Medulla oblongata (tissue), 1 donor: ENCODE results near the gene FBXO48.
"Not testable (repeated sequence)": the region's sequence is repeated elsewhere in the genome, so short reads cannot be mapped to it uniquely, and the experiment has no call there.

ENCODE experiments used
- DNase-seq: peaks from one replicate; pipeline ENCODE4 v3.0.0-alpha.2; 2015; ENCODE audit errors: extremely low spot score

The FBXO48 gene

DNA sequence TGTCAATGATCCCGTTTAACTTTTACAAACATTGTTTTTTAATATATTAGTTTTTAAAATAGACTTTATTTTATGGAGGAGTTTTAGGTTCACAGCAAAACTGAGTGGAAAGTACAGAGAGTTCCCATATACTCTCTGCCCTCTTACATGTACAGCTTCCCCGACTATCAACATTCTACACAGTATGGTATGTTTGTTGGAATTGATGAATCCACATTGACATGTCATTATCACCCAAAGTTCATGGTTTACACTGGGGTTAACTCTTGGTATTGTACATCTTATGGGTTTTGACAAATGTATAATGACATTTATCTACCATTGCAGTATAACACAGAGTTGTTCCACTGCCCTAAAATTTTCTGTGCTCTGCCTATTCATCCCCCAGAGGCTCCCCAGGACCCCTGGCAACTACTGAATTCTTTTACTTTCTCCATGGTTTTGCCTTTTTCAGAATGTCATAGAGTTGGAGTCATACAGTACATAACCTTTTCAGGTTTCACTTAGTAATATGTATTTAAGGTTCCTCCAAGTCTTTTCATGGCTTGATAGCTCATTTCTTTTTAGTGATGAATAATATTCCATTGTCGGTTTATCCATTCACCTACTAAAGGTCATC lies 5.8 kb upstream of the FBXO48 start:
- DNase-seq, result no peak

DNA sequence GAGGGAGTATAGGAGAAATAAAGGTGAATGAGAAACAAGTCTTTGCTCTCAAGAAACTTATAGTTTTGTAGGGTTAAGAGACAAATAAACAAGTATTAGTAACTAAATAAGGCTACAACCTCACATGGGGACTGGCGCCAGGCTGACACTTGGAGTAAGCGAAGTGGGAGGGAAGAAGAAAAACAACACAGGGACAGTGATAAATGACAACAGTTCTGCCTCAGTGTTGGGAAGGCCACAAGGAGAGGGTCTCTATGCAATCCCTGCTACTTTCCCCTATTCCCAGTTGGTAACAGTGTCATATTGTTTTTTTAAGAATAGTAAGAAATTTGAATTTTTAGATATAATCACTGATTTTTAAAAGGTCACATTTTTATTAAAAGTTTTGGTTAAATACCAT lies 4.3 kb upstream of the FBXO48 start:
- DNase-seq, result no peak

DNA sequence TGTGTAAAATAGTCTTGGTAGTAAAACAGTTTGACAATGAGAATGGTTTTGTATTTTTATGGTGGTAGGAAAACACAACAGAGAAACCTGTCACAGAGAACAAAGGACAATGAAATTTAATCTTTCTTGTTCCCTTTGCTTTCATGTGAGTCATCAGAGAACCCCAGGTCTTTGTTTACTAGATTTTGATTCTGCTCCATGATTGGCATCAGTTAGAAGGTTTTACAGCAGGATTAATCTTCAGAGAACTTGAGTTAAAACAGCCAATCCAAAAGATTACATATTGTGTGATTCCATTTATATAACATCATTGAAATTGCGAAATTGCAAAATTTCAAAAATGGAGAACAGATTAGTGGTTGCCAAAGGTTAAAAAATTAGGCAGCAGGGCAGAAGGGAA lies 2.8 kb upstream of the FBXO48 start:
- DNase-seq, result no peak

GRCh38 chr2:68468801-68469200 lies 1.7 kb upstream of the FBXO48 start:
- no peak for DNase-seq

DNA sequence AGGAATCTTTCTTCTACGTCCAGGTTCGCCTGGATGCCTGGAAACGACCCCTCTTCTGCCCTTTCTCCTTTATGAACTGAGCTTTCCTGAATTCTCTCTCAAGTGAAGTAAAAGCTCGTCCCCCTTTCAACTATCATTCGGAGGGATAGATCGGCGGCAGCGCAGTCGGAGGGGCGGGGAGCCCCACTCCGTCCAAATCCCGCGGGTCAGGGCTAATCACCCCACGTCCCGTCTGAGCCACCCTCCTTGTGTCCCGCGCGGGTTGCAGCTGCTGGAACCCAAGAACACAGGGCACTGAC lies 367 bp downstream of the FBXO48 start:
- DNase-seq, result no peak

- DNase-seq, result peak; percentile 26
Observed at GRCh38 chr2:68466361-68466777, 725 bp downstream of the FBXO48 start.

GRCh38 chr2:68465081-68465916 lies 1.8 kb downstream of the FBXO48 start:
- no peak for DNase-seq

DNA sequence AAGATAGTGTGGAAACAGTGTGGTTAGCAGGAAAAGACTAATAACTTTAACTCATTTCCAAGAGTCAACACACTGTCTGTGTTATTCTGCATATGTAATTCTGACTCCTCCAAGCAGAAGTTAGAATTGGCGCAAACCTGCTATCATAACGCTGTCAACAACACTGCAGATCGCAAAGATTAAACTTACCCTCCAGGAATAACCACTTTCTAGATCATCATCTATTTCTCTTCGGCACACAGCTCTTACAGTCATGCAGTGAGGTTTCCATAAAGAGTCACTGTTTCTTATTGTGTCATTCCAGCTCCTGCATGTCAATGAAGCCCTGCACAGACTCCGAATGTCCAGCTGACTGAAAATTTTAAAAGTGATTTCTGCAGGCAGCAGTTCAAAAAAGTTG lies 2.4 kb downstream of the FBXO48 start:
- no peak for DNase-seq

DNA sequence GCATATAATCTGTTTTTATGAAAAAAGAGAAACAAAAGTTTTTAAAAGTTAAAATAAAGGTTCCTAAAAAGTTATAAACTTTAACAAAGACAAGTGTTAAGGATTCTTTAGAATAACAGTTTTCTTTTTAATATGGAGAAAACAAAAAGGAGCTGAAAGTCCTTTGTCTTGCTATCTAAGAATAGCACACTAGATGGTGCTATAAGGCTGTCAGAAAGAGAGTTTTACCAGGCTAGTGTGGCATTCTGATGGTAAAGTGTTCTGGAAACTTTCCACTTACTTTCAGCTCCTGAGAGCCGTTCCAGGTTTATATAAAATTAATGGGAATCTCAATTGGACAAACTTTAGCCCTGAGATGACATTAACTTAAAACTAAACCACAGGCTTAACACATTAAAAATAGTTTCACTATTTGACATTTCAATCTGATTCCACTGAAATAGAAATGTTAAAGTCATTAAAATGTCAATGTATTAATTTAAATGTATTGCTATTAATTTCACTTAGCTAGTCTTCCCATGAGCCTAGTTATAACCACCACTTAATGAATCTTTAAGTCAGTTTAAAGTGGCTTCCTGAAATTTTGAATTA lies 3.7 kb downstream of the FBXO48 start:
- DNase-seq, result peak; percentile 77

DNA sequence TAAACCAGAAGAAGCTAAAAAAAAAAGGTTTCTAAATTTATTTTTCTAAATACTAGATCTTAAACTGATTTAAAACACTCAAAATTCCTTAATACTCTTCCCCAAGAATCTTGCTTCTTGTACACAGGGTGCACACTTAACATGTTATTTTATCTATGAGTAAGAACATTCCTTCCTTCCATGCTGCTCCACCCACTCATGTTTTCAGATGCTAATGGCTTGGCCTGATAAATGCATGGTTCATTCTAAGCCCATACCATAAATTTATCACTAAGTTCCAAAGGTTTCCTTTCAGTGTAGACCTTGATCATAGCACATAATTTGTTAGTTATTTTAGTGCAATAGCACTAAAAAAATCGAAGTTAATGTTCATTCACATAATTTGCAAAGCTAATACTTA lies 8.1 kb downstream of the FBXO48 start:
- no peak for DNase-seq

GRCh38 chr2:68456198-68456597 lies 10.9 kb downstream of the FBXO48 start:
- no peak for DNase-seq

DNA sequence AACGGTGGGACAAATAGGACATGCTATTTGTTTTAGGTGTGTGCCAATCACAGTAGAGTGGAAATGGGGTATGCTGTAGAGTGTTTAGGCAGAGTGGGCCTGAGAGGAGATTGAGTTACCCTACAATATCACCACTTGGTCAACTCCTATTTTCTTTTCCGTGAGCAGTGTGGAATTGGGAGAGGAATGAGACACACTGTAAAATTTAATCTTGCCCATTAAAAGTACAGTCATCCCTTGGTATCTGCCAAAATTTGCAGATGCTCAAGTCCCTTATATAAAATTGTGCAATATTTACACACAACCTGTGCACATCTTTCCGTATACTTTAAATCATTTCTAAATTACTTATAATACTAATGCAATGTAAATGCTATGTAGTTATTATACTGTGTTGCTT lies 12.4 kb downstream of the FBXO48 start:
- no peak for DNase-seq

GRCh38 chr2:68453761-68454360 lies 13.2 kb downstream of the FBXO48 start:
- no peak for DNase-seq

- no peak for DNase-seq
Observed at GRCh38 chr2:68452158-68452900, 14.8 kb downstream of the FBXO48 start.

DNA sequence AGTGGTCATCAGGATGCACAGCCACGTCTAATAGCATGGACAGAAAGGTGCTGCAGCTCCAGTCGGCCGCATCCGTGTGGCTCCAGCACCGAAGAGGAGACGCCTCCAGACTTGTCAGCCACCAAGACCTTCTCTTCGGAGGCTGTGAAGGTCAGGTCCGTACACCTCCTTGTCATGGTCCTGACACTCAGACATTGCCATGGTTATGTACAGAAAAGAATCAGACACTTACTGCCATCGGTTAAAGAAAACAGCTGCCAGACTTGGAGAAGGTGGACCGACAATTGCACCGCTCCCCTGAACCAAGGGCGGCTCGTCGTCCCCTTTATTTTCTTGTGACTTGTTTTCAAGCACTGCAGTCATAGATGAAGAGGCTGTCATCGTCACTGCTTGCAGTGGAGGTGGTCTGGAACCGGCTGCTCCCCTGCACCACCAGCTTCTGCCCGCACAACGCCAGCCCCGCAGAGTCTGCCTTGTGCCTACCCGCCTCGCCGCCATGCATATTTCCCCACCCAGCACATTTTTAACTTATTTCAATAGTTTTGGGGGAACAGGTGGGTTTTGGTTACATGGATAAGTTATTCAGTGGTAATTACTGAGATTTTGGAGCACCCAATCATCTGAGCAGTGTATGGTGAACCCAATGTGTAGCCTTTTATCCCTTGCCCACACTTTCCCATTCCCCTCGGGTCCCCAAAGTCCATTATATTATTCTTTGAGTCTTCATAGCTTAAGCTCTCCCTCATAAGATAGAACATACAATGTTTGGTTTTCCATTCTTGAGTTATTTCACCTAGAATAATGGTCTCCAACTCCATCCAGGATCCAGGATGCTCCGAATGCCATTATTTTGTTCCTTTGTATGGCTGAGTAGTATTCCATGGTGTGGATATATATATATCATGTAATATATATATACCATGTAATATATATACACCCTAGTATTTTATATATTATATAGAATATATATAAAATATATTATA lies 18.1 kb downstream of the FBXO48 start:
- no peak for DNase-seq

DNA sequence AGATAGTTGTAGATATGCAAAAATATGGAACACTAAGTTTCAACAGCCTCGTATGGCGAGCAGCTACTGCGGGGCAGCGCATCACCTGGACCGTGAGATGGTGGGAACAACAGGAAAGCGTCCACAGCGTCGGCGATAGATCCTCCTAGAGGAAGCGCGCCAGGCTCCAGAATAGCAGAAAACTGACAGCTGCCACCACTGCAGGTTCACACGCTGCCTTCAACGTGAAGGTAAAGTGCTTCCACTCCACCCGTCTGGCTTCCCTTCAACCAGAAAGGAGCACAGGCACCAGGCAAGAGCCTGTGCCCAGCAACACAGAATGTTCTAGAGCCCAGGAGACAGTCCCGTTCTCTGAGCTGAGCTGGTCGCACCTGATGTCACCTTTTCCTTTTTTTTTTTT lies 20.0 kb downstream of the FBXO48 start:
- DNase-seq, result no peak

DNA sequence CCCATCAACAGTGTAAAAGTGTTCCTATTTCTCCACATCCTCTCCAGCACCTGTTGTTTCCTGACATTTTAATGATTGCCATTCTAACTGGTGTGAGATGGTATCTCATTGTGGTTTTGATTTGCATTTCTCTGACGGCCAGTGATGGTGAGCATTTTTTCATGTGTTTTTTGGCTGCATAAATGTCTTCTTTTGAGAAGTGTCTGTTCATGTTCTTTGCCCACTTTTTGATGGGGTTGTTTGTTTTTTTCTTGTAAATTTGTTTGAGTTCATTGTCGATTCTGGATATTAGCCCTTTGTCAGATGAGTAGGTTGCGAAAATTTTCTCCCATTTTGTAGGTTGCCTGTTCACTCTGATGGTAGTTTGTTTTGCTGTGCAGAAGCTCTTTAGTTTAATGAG lies 20.7 kb downstream of the FBXO48 start:
- not testable (repeated sequence) for DNase-seq

GRCh38 chr2:68441994-68442322 lies 25.1 kb downstream of the FBXO48 start:
- DNase-seq, result no peak

- DNase-seq, result peak; percentile 97
Observed at GRCh38 chr2:68441179-68441993, 25.7 kb downstream of the FBXO48 start.
